ENCODE data around the gene PRKG1.

DNA sequence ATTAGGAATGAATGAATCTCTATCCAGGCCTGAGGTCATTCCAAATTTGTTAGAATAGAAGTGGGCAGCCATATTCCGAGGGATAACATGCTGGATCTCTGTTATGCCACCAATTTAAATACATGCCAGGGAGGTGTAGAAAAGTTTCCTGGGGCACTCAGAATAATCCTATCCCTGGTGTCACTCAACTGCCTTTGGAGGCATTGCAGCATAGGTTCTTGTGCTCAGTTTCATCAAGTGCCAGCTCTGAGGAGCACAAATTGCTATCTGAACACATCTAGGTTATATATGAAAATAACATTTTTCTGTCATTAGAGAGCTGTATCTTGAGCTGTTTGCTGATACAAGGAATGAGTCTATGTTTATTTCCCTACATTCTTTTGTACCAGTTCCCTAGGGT, 427.8 kb downstream of the PRKG1 start:
- TF ChIP-seq, protein P1, sequence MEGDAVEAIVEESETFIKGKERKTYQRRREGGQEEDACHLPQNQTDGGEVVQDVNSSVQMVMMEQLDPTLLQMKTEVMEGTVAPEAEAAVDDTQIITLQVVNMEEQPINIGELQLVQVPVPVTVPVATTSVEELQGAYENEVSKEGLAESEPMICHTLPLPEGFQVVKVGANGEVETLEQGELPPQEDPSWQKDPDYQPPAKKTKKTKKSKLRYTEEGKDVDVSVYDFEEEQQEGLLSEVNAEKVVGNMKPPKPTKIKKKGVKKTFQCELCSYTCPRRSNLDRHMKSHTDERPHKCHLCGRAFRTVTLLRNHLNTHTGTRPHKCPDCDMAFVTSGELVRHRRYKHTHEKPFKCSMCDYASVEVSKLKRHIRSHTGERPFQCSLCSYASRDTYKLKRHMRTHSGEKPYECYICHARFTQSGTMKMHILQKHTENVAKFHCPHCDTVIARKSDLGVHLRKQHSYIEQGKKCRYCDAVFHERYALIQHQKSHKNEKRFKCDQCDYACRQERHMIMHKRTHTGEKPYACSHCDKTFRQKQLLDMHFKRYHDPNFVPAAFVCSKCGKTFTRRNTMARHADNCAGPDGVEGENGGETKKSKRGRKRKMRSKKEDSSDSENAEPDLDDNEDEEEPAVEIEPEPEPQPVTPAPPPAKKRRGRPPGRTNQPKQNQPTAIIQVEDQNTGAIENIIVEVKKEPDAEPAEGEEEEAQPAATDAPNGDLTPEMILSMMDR (conservative IDR thresholded peaks at IDR 0.05; ENCODE audit: low read depth, low read length), result no peak
- TF ChIP-seq FOS (IDR thresholded peaks at IDR 0.05; ENCODE audit: low read depth, low read length) (no peak), POLR2A (IDR thresholded peaks at IDR 0.05; ENCODE audit: low read depth, low read length) (no peak), RAD21 (IDR thresholded peaks at IDR 0.05; ENCODE audit: low read length) (no peak), MAFK (IDR thresholded peaks at IDR 0.05; ENCODE audit: low read depth, low read length) (no peak), MAZ (IDR thresholded peaks at IDR 0.05; ENCODE audit: borderline replicate concordance, low read depth, low read length) (no peak), CEBPB (IDR thresholded peaks at IDR 0.05; ENCODE audit: low read depth, low read length) (no peak), SMC3 (IDR thresholded peaks at IDR 0.05; ENCODE audit: low read depth, low read length) (no peak), RFX5 (IDR thresholded peaks at IDR 0.05; ENCODE audit: low read depth, low read length) (no peak)
- TF ChIP-seq, protein P2, sequence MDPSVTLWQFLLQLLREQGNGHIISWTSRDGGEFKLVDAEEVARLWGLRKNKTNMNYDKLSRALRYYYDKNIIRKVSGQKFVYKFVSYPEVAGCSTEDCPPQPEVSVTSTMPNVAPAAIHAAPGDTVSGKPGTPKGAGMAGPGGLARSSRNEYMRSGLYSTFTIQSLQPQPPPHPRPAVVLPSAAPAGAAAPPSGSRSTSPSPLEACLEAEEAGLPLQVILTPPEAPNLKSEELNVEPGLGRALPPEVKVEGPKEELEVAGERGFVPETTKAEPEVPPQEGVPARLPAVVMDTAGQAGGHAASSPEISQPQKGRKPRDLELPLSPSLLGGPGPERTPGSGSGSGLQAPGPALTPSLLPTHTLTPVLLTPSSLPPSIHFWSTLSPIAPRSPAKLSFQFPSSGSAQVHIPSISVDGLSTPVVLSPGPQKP (IDR thresholded peaks at IDR 0.05; ENCODE audit: borderline replicate concordance, low read depth, low read length), result no peak
- TF ChIP-seq, protein P3, sequence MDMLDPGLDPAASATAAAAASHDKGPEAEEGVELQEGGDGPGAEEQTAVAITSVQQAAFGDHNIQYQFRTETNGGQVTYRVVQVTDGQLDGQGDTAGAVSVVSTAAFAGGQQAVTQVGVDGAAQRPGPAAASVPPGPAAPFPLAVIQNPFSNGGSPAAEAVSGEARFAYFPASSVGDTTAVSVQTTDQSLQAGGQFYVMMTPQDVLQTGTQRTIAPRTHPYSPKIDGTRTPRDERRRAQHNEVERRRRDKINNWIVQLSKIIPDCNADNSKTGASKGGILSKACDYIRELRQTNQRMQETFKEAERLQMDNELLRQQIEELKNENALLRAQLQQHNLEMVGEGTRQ (IDR thresholded peaks at IDR 0.05; ENCODE audit: low read depth, low read length), result no peak
